Gastrocnemius medialis (tissue), 4 donors: ENCODE data around the gene IRAG1.

ENCODE experiments used
- CTCF ChIP-seq, 5 experiments: fragments of 450-650 bp in 3 of 5; fragments of 200-600 bp in 2 of 5; sonication (generic) in 2 of 5; IDR thresholded peaks in 4 of 5; conservative IDR thresholded peaks in 1 of 5; 1 replicate in 4 of 5; 2 replicates in 1 of 5; pipeline ENCODE4 v1.5.1; 2016 to 2019; ENCODE audit warnings: antibody characterized with exemption in 5 of 5, mild to moderate bottlenecking in 3 of 5, moderate library complexity in 3 of 5
- POLR2A ChIP-seq, 2 donors: fragments of 450-650 bp; IDR thresholded peaks; one replicate each; pipeline ENCODE4 v1.6.1; 2017; ENCODE audit warnings: antibody characterized with exemption in 2 of 2, mild to moderate bottlenecking in 2 of 2, moderate library complexity in 2 of 2

GRCh38 chr11:10701982-10702381 is 8.4 kb upstream of the IRAG1 start:
- TF ChIP-seq POLR2A (IDR thresholded peaks at IDR 0.05) (no peak), CTCF (IDR thresholded peaks at IDR 0.05 in 4 of 5, conservative IDR thresholded peaks at IDR 0.05 in 1 of 5) (no peak)
